AG09319 (cell line): ENCODE measurements around the gene STAG1.

Source experiments
- DNase-seq: peaks from one replicate; pipeline ENCODE4 v3.0.0-alpha.2; 2010; ENCODE audit warnings: low read depth; ENCODE audit errors: extremely low read depth
- TF ChIP-seq, protein P1 (sequence below): IDR thresholded peaks from 2 replicates; pipeline ENCODE4 v1.5.1; 2011; ENCODE audit warnings: low read depth, mild to moderate bottlenecking, inconsistent platforms, low read length, moderate library complexity

The STAG1 gene

DNA sequence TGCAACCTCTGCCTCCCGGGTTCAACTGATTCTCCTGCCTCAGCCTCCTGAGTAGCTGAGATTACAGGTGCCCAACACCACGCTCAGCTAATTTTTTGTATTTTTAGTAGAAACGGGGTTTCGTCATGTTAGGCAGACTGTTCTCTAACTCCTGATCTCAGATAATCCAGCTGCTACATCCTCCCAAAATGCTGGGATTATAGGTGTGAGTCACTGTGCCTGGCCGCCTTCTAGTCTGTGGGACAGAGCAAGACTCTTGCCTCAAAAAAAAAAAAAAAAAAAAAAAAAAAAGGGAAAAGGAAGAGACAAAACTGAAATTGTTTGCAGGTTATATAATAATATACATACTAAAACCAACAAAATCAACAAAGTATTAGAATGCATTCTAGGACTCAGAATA lies 286.9 kb downstream of the STAG1 start:
- DNase-seq = no peak
- TF ChIP-seq, protein P1, sequence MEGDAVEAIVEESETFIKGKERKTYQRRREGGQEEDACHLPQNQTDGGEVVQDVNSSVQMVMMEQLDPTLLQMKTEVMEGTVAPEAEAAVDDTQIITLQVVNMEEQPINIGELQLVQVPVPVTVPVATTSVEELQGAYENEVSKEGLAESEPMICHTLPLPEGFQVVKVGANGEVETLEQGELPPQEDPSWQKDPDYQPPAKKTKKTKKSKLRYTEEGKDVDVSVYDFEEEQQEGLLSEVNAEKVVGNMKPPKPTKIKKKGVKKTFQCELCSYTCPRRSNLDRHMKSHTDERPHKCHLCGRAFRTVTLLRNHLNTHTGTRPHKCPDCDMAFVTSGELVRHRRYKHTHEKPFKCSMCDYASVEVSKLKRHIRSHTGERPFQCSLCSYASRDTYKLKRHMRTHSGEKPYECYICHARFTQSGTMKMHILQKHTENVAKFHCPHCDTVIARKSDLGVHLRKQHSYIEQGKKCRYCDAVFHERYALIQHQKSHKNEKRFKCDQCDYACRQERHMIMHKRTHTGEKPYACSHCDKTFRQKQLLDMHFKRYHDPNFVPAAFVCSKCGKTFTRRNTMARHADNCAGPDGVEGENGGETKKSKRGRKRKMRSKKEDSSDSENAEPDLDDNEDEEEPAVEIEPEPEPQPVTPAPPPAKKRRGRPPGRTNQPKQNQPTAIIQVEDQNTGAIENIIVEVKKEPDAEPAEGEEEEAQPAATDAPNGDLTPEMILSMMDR = no peak

DNA sequence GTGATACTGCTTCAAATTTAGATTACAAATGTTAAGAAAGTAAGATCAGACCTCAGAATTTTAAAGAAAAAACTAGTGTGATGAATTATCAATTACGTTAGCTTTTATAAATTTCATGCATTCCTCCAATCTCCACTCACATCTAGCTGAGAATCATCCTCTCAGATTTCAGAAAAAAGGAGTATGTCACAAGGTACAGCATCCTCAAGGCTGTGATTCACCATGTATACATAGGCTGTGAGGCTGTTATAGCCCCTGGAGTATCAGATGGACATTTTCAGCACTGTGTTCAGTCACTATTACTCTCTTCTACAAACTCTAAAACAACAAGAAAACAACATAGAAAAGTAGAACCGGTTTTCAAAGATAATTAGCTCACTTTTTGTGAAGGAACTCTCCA lies 287.7 kb downstream of the STAG1 start:
- TF ChIP-seq, protein P1 = no peak
- DNase-seq = no peak

DNA sequence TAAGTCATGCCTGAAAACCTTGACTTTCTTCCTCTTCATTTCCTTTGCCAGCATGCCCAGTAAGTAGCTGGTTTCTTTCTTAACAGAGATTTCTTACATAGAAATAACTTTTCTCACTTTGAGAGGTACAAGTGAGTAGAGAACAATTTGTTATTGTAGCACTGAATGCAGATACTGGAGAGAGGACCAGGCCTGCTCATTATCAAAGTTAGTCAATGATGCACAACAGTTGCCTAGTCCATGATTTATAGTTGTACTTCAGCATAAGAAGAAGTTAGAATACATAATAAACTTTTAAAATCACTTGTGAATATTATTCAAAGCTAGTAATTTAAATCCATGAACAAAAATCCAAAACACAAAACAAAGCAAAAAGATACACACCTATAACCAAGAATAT lies 289.0 kb downstream of the STAG1 start:
- TF ChIP-seq, protein P1 = no peak
- no peak for DNase-seq

DNA sequence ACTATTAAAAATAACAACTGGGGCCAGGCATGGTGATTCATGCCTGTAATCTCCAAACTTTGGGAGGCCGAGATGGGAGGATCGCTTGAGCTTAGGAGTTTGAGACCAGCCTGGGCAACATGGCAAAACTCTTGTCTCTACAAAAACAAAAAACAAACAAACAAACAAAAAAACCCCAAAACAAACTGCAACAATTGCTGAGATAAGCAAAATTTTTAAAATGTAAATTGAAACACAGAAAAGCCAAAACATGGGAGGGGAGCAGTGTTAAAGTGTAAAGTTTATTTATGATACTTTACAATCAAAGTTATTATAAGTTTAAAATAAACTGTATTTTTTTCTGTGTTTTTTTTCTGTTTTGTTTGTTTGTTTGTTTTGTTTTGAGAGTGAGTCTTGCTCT lies 294.4 kb downstream of the STAG1 start:
- DNase-seq = no peak
- TF ChIP-seq, protein P1 = no peak

DNA sequence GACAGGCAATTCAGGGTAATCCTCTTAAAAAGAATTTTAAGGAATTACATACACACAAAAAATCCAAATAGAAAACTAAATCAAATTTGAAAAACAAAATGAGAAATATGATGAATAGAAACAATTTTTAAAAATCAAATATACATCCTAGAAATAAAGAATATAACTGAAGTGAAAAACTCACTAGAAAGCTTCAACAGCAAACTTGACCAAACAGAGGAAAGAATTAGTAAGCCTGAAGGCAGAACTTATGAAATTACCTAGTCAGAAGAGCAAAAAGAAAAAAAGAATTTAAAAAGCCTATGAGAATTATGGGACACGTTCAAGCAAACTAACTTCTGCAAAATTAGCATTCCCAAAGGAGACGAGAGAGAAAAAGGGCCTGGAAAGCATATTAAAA lies 296.0 kb downstream of the STAG1 start:
- TF ChIP-seq, protein P1 = no peak
- no peak for DNase-seq

DNA sequence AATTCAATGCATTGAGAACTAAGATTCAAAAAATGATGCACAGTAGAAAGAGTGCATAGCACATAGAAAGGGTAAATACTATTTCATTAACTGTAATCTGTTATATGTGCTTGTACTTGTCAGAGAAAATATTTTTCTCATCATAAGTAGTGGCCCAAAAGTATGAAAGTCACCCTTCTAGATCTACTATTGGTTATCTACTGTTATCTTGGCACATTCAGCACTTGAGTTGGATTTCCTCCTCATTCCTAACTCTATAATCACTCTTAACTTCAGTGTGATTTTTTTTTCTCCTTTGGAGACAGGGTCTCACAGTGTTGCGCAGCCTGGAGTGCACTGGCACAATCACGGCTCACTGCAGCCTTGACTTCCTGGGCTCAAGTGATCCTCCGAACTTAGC lies 307.6 kb downstream of the STAG1 start:
- TF ChIP-seq, protein P1 = no peak
- no peak for DNase-seq

DNA sequence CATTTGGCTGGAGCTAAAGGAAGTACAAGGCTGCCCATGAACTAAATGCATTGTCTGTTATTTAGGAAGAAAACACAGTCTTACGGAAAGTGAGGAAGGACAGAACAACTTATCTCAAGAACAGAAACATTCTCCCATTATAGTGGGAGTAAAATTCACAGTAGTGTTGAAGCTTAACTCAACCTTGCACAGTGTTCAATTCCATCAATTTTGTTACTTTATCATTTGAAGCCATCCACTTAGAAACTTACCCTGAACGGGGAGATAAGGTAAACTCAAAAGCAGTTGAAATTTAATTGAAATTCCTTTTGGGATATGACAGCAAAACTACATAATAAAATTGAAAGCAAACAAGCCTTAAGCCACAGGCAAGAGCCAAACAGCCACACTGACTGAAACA lies 315.1 kb downstream of the STAG1 start:
- TF ChIP-seq, protein P1 = no peak
- no peak for DNase-seq

DNA sequence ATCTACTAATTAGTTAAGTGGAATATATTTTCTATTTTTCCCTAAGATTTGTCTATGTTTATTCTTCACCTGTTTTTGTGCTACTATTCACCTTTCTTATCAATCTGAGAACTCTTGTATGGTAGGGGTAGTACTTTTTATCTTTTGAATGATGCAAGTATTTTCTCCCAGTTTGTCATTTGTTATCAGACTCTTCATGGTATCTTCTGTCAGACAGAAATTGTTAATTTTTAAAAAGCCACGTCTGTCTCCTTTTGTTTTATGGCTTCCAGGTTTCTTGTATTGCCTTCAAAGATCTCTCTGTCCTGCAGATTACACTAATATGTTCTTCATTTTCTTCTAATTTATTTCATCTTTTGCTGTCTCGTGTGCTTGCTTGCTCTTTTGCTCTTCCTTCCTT lies 317.7 kb downstream of the STAG1 start:
- TF ChIP-seq, protein P1 = no peak

More for the DNA sequence above, 317.7 kb downstream of the STAG1 start:
- no peak for DNase-seq
